Right cardiac atrium (tissue), 5 donors: Measurements from ENCODE around the gene CRIP2. TPM values are rescaled to one million over a fixed set of nuclear protein-coding genes. Genes with fewer than 3 reads are reported as not detected.

ENCODE experiments used
- ATAC-seq, 2 donors: fragments of 200-7000 bp; cut with Tn5 transposase; one replicate each; pipeline versions ENCODE4 v1.8.0 to v1.9.1; 2020; ENCODE audit warnings: moderate library complexity in 2 of 2, mild to moderate bottlenecking in 1 of 2
- DNase-seq, 3 donors: peaks; one replicate each; pipeline ENCODE4 v3.0.0-alpha.2; 2020
- H3K27ac ChIP-seq: one replicate; pipeline ENCODE4 v1.5.1; 2013; ENCODE audit warnings: mild to moderate bottlenecking, low read length, control low read depth, moderate library complexity
- H3K27me3 ChIP-seq: one replicate; pipeline ENCODE4 v1.6.1; 2013; ENCODE audit not compliant: control insufficient read depth, insufficient read depth
- H3K4me1 ChIP-seq: one replicate; pipeline ENCODE4 v1.6.1; 2013; ENCODE audit warnings: low read length; ENCODE audit not compliant: control insufficient read depth, insufficient read depth
- H3K4me3 ChIP-seq: one replicate; pipeline ENCODE4 v1.5.1; 2013; ENCODE audit warnings: low read length, control low read depth
- H3K9me3 ChIP-seq: one replicate; pipeline ENCODE4 v1.6.1; 2013; ENCODE audit warnings: low read length; ENCODE audit not compliant: control insufficient read depth
- WGBS: extraction: QIAGEN DNeasy Blood & Tissue Kit; methylation state at CpG from one replicate; pipeline ENCODE4 v1.1.7; 2013; 5-methylcytosine and 5-hydroxymethylcytosine counted together
- intact Hi-C, 4 donors: fragments of 100-400 bp; cut with DNase I; formaldehyde crosslinking; loops; one replicate each; pipeline versions ENCODE4 v1.11.0 to v1.14.0; 2022 to 2023
- polyA plus RNA-seq: library from polyadenylated mRNA; stranded (reverse); fragments of 200-250 nt; gene quantifications from one replicate; pipeline ENCODE4 v1.2.3, GENCODE V29; 2013
- total RNA-seq, 4 donors: library from RNA; stranded (reverse); fragmentation: NEBNext Ultra II Directional; extraction: Animal tissue kit (Norgen Biotek cat#: 25700); gene quantifications; one replicate each; pipeline ENCODE4 v1.2.1, GENCODE V29; 2021
- donor health status: healthy with polysubstance abuse.
- donor health status: DM: no; HTN: yes; CAD: no.
- donor health status: DM: no; HTN: no; CAD: no.
- donor health status: DM: no; HTN: yes; CAD: no; lungs with severe emphysema.
- donor health status: DM: yes; HTN: yes; CAD: no.

CRIP2 gene
- total and polyA plus RNA-seq, 5 donors: 1,091 to 1,790 (median 1,274) TPM

DNA sequence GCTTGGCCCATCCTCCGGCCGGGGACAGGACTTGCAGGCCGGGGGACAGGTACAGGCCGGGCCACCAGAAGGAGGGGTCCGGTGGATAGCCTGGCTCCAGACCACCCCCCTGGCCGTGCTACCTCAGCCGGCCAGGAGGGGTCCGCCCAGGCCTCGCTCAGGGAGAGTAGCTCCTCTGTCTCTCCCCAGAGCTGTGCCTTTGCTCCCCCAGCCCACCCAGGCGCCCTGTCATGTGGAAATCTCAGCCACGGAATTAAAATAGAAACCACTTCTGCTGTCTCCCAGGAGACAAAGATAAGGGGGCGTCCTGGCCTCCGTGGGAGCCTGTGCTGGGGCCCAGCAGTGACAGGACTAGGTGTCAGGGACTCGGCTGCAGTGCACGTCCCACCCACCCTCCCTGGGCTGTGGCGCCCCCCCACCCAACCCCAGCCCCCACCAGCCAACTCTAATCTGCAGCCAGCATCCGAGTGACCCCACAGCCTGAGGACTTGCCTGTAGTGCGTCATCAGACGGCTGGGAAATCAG lies 3.3 kb upstream of the CRIP2 start:
- Histone ChIP-seq H3K27ac (peak overlapping the region; percentile 77), H3K4me3 (no peak overlapping the region), H3K4me1 (peaks cover 12% of the 10 kb centered on the region), H3K9me3 (no peaks in the 10 kb centered on the region), H3K27me3 (no peaks in the 10 kb centered on the region)
- ATAC-seq (peak; percentile 0 to 2), DNase-seq (peak; percentile 68 to 92 (median 85))
- WGBS: 39% methylated on average over 19 of the region's 19 CpGs
- intact Hi-C loops: no loop called here

DNA sequence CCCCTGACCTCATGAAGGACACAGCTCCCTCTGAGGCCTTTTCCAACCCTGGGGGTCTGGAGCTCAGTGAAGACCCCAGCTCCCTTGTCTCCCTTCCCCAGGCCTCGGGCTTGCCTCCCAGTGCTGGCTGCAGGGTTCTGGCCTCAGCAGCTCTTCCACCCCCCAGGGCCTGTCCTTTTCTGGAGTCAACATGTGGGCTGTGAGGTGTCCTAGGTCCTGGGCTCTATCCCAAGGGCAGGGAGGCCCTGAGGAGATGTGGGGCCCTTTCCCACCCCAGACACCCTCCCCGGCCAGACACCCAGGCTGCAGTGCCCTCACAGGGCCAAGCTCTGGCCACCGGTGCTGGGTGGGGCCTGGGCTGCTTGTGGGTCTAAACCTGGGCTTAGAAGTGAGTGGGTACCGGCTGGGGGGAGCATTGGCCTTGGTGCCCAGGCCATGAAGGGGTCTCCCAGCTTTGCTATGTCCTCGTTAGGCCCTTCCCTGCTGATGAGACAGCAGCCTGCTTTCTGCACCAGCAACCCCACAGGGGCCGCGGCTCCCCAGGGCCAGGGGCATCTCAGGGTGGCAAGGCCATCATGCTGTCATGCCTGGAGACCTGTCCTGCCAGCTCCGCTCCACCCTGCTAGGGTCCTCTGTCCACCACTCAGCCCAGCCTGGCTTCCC lies 2.7 kb upstream of the CRIP2 start:
- peak in 2 of 3 donors; percentile 78 to 83 for DNase-seq
- peak overlapping the region; percentile 77 for H3K27ac ChIP-seq
- intact Hi-C loops: no loop called here
- no peaks in the 10 kb centered on the region for H3K9me3 ChIP-seq
- H3K4me1 ChIP-seq: peaks cover 12% of the 10 kb centered on the region
- H3K27me3 ChIP-seq: no peaks in the 10 kb centered on the region
- H3K4me3 ChIP-seq: no peak overlapping the region
- 55% methylated on average over 8 of the region's 8 CpGs for WGBS
- peak in 1 of 2 donors; percentile 0 for ATAC-seq

DNA sequence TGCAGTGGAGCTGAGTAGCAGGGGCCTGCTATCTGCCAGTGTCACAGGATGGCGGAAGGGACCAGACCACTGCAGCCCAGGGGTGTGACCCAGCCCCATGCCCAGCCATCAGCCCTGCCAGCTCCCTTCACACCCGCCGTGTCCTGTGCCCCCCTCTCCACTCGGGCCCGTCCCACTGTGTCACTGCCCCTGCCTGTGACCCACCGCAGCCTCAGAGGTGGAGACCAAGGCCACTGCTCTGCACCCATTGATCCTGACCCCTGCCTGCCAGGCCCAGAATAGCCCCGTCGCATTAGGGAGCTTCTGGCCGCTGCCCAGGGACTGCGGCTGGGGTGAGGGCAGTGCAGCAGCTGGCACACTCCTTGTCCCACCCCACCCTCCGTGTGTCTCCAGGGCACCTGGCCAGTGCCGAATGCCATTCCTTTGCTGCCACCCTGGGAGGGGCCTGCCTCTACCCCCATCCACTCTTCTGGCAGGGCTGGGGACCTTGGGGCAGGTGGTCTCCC lies 2.1 kb upstream of the CRIP2 start:
- Histone ChIP-seq H3K4me3 (no peak overlapping the region), H3K27me3 (no peaks in the 10 kb centered on the region), H3K4me1 (peaks cover 12% of the 10 kb centered on the region), H3K9me3 (no peaks in the 10 kb centered on the region), H3K27ac (peak overlapping the region; percentile 77)
- intact Hi-C loops: no loop called here
- WGBS: 60% methylated on average over 12 of the region's 12 CpGs
- ATAC-seq: peak; percentile 2 to 7
- DNase-seq: peak; percentile 73 to 93 (median 89)

DNA sequence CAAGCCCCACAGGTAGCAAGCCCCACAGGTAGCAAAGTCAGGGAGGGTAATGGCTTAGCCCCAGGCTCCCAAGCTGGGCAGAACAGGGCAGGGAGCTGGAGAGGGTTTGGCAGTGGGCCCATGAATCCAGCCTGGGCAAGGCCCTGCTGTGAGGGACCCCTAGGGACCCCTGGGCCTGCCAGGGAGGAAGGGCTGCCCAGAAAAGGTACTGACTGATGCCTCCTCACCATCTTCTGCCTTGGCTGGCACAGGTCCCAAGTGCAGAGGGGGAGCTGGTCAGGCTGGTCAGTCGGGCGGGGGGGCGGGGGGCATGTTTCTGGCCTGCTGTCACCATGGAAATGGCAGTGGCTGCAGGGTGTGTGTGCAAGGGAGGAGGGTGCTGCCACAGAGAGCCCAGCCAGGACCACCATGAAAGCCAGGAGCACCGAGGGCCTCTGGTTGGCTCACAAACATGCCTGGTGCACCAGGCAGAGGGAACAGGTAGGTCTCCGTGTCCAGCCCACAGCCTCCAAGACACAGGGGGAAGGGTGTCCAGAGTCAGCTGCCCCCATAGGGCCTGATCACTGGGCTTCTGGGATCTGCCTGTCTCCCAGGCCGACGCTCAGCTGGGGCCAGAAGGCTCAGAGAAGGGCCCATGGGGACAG lies 1.5 kb upstream of the CRIP2 start:
- H3K27me3 ChIP-seq: no peaks in the 10 kb centered on the region
- 29% methylated on average over 7 of the region's 7 CpGs for WGBS
- H3K27ac ChIP-seq: peak overlapping the region; percentile 89
- H3K4me1 ChIP-seq: peaks cover 12% of the 10 kb centered on the region
- peak overlapping the region; percentile 84 for H3K4me3 ChIP-seq
- ATAC-seq: no peak
- H3K9me3 ChIP-seq: no peaks in the 10 kb centered on the region
- intact Hi-C loops: no loop called here
- DNase-seq: peak; percentile 63 to 83 (median 79)

DNA sequence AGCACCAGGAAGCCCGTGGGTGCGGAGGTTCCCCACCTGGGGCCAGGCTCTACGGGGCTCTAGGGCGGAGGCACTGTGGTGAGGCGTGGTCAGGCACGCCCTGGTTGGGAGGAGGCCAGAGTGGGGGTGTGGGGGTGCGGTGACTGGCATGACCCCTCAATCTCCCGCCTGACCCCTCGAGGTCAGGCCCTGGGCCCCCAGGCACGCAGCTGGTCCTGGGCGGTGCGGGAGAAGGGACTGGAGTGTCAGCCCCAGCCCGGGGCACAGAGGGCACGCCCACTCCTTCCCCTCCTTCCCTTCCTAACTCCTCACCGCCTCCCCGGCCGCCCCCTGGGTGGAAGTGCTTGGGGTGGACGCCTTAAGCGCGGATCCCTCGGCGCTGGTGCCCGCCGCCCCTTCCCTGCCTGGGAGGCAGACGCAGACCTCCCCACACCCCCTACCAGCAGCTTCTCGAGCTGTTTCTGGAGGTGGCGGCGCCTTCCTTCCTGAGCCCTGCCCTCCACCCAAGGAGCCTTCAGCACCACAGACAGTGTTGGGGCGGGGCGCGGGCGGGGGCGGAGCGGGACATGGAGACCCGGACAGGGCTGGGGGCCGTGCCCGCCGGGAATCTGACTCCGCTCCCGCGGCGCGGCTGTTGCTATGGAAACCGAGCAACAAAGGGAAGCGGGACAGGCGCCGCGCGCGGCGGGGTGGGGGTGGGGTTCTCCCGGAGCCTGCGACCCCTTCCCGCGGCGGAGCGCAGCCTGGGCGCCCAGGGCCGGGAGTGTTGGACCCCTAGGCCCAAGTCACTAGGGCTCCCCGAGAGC lies 741 bp upstream of the CRIP2 start:
- intact Hi-C loops: no loop called here
- peaks cover 12% of the 10 kb centered on the region for H3K4me1 ChIP-seq

DNA sequence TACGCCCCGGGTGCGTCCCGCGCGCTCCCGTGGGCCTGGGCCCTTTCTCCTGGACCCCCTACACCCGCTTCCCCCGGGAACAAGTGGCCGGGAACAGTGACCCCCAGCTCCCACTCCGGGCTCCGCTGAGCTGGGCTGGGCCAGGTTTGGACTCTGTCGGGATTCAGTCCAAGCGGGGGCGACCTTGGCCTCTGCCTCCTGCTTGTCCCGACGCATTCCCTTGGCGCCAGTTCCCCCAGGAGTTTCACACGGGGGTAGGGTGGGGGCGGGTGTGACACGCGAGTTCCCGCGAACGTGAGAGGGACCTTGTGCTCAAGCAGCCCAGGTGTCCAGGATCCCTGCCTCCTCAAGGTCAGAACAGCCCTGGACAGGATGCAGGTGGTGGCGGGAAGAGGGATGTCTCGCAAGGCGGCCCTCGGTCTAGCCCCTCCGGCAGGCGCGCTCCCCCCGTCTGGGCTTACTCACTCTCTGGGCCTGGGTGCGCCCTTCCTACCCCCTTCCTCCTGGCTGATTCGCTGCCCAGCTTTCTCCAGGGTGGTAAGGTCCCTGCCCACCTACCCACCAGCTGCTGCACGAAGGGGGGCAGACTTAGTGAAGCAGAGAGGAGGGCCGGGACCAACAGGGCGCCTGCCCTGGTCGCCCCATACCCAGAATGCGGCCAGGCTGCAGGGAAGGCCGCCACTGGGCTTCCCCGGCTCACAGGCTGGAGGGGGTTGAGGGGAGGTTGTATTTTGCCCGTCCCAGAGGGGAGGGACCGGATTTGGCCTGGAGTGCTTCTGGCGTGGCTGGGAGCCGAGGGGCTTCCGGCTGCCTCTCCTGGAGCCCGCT lies 862 bp downstream of the CRIP2 start:
- intact Hi-C loops: no loop called here

More for the DNA sequence above, 741 bp upstream of the CRIP2 start:
- ATAC-seq (peak; percentile 60 to 66), DNase-seq (peak; percentile 97 to 99 (median 99))
- Histone ChIP-seq H3K9me3 (no peaks in the 10 kb centered on the region), H3K27ac (peak overlapping the region; percentile 89), H3K27me3 (no peaks in the 10 kb centered on the region), H3K4me3 (peak overlapping the region; percentile 84)
- 2% methylated on average over 60 of the region's 60 CpGs for whole genome bisulfite sequencing

DNA sequence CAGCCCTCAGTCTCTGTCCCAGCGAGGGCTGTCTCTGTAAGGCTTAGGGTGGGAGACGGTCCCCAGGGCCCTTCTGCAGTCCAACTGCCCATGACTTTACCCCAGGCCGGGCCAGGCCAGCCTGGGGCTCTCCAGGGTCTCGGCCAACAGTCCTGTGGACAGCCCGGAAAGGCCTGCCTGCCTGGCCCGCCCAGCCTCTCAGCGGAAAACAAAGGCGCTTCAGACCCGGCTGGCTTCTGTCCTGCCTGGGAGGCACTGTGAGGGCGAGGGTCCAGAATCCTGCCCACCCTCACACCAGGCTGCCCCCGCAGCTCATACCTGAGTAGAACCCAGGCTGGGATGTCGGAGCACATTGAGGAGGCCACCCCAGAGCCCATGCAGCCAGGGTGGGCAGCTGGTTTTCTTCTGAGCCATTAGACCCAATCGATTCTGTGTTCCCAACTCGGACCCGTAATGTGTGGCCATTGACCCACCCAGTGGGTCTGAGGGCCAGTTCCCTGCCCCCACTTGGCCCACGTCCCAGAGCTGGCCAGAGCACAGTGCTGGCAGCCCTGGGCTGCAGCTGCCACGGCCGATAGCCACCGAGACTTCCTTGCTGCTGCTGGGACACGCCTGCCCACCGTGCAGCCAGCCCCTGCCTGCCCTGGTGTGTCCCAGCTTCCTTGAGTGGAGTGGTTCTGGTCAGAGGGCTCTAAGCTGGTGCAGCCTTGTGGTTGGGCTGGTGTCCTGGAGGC lies 1.6 kb downstream of the CRIP2 start:
- intact Hi-C loops: no loop called here
- H3K4me3 ChIP-seq: peak overlapping the region; percentile 84
- no peaks in the 10 kb centered on the region for H3K27me3 ChIP-seq
- peak overlapping the region; percentile 95 for H3K27ac ChIP-seq
- DNase-seq: peak; percentile 81 to 94 (median 92)
- peak; percentile 1 to 5 for ATAC-seq
- no peaks in the 10 kb centered on the region for H3K9me3 ChIP-seq
- peaks cover 3% of the 10 kb centered on the region for H3K4me1 ChIP-seq
- WGBS: 10% methylated on average over 21 of the region's 21 CpGs

More for the DNA sequence above, 862 bp downstream of the CRIP2 start:
- WGBS: under 1% methylated on average over 48 of the region's 48 CpGs
- Histone ChIP-seq H3K27me3 (no peaks in the 10 kb centered on the region), H3K27ac (peak overlapping the region; percentile 95), H3K4me1 (peaks cover 3% of the 10 kb centered on the region), H3K4me3 (peak overlapping the region; percentile 84), H3K9me3 (no peaks in the 10 kb centered on the region)
- DNase-seq: peak; percentile 70 to 89 (median 88)
- peak; percentile 1 to 24 for ATAC-seq

DNA sequence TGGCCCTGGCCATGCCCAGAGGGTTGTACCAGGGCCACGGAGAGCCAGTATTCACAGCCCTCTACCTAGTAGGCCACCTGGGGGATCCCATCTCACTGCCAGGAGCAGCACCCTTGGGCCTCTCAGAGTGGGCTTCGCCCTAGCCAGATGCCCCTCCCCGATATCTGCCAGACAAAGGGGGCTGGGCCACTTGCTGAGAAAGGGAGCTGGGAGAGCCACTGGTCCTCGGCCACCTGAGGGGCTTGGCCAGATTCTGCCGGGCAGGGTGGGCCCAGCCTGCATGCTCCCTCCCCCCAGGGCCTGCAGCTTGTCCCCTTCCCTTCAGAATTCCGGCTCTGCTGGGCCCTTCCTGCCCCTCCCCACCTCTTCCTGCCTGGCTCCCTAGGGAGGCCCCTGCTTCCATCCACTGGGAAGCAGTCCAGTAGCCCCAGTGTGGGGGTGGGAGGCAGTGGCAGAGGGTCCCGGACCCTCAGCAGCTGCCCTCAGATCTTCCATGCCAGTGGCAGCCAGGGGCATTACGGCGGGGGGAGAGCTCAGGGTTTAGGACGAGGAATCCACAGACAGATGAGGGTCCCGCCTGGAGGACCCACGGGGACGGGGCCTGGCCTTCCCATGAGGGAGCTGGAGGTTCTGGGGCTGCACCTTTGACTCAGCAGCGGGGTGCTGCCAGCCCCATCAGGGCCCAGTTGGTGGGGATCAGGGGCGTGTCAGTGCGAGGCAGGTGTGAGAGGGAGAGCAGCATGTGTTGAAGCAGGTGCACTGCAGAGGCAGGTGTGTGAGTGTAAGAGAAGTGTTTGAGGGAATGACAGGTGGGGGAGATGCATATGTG lies 2.4 kb downstream of the CRIP2 start:
- Histone ChIP-seq H3K4me3 (peak overlapping the region; percentile 84), H3K27ac (peak overlapping the region; percentile 95), H3K27me3 (no peaks in the 10 kb centered on the region), H3K9me3 (no peaks in the 10 kb centered on the region), H3K4me1 (peaks cover 3% of the 10 kb centered on the region)
- ATAC-seq (no peak), DNase-seq (peak; percentile 67 to 85 (median 80))
- intact Hi-C loops: no loop called here
- 28% methylated on average over 16 of the region's 16 CpGs for WGBS
